Fibroblast of upper back skin (primary cell): ENCODE results near the gene ECE2.
"Not testable (repeated sequence)": the region's sequence is repeated elsewhere in the genome, so short reads cannot be mapped to it uniquely, and the experiment has no call there.

ENCODE experiments used
- DNase-seq: peaks from one replicate; pipeline ENCODE4 v3.0.0-alpha.2; 2013

The ECE2 gene

DNA sequence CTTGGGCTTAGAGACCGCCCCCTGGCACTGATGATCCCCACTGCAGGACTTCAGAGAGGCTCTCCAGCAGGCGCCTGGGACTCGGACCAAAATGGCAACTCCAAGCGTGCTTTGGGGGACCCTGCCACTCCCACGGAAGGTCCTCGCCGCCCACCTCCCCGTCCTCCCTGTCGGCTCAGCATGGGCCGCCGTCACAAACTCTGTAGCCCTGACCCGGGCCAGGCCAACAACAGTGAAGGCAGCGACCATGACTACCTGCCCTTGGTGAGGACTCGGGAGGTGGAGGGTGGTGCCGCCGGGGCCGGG is 34.7 kb upstream of the ECE2 start:
- DNase-seq, result no peak

DNA sequence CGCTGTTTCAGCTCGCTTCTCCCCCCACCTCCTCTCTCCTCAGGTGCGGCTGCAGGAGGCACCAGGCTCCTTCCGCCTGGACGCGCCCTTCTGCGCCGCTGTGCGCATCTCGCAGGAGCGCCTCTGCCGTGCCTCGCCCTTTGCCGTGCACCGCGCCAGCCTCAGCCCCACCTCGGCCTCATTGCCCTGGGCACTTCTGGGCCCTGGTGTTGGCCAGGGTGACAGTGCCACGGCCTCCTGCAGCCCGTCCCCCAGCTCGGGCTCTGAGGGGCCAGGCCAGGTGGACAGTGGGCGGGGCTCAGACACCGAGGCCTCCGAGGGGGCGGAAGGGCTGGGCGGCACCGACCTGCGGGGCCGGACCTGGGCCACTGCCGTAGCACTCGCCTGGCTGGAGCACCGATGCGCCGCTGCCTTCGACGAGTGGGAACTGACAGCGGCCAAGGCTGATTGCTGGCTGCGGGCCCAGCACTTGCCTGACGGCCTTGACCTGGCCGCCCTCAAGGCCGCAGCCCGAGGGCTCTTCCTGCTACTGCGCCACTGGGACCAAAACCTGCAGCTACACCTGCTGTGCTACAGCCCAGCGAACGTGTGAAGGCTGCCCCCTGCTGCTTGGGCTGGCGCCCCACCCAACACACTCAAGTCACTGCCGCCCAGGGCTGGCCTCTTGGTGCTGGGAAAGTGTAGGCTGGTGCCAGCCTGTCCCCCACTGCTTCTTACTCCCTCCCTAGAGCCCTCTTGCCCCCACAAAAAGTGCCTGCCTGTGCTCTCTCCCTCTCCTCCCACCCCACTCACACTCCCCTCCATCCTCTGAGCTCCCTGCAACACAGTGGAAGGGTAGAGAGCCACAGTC is 34.1 kb upstream of the ECE2 start:
- DNase-seq, result no peak

DNA sequence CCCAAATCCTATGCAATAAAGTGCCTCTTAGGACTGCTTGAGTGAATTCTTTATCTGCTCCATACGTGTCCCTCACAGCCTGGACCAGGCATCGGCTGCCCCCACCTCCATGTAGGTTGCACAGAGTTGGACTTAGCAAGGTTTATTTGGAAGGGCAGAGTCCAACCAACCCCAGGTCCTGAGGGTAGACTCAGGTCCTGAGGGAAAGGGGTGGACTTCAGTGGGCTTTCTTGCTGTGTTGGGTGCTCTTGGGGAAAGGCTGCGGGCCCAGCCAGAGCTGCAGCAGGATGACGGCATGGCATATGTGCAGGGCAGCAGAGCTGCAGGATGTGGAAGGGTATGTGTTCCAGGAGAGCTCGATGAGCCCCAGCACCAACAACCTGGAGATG is 33.5 kb upstream of the ECE2 start:
- no peak for DNase-seq

DNA sequence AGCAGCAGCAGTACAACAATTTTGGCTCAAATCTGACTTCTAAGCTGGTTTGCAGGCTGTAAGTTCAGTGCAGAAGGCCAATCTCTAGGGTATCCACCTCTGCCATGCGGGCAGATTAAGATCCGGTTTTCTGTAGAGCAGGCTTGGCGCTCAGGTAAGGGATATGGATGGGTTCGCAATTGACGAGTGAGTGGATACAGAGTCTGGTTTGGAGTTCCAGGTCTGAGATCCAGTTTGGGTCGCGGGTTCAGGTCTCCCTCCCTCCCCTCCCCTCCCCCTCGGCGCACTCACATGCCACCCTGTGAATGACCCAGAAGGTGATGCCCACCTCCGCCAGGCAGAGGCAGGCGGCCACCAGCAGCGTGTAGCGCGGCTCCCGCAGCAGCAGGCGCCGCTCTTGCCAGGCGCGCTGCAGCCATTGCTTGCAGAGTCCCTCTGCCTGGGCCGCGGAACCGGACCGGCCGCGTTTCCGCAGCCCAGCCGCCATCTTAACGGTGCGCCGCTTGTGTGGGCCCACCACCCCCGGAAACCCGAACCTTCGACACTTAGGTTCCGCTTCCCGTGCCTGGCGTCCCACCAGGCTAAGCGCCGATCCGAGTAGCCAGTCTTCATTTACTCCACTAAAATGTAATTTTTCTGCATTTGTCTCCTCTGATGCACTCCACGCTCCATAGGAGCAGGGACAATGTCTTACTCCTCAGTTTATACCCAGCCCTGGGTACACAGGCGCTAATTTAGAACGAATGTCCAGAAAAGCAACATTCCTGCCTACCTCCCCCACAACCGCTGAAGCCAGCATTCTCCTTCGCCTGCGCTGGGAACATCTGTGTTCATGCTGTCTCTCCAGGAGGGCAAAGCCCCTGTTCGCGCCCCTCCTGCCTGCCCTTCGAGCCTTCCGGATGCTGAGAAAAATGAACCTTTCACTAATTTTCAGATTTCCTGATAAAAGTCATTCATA is 27.1 kb upstream of the ECE2 start, which contains the start of gene ALG3:
Gene ALG3 (minus strand): TSS at position 509 of the 958 bp plus-strand sequence. CDS start 22 bp downstream, at position 487.
- peak; percentile 82 for DNase-seq

DNA sequence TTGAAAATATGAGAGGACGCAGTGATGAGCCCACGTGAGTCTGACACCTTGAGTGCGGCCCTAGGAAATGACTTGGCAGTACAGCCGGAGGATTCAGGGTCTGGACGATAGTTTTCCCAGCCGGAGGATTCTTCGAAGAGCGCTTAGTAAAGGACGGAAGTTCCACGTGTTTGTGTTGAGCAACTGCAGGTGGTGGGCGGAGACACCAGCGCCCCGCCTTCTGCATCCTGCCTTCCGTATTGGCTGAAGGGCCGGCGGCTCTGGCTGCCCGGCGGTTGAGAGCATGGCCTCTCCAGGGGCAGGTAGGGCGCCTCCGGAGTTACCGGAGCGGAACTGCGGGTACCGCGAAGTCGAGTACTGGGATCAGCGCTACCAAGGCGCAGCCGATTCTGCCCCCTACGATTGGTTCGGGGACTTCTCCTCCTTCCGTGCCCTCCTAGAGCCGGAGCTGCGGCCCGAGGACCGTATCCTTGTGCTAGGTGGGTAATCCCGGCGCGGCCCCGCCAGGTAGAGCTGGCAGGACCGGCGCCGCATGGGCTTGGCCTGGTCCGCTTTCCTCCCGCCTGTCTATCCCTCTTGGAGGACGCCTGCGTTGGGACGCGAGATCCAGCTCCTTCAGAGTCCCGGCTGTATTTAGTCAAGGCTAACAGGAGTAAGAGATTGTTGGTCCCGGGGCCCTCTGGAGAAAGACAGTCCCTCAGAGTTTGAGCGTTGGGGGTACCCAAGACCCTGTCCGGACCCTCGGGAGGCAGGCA is 26.2 kb upstream of the ECE2 start, which contains the start of gene EEF1AKMT4:
Gene EEF1AKMT4 (plus strand): TSS at position 261 of the 755 bp plus-strand sequence. CDS start 23 bp downstream, at position 284.
- peak; percentile 98 for DNase-seq

DNA sequence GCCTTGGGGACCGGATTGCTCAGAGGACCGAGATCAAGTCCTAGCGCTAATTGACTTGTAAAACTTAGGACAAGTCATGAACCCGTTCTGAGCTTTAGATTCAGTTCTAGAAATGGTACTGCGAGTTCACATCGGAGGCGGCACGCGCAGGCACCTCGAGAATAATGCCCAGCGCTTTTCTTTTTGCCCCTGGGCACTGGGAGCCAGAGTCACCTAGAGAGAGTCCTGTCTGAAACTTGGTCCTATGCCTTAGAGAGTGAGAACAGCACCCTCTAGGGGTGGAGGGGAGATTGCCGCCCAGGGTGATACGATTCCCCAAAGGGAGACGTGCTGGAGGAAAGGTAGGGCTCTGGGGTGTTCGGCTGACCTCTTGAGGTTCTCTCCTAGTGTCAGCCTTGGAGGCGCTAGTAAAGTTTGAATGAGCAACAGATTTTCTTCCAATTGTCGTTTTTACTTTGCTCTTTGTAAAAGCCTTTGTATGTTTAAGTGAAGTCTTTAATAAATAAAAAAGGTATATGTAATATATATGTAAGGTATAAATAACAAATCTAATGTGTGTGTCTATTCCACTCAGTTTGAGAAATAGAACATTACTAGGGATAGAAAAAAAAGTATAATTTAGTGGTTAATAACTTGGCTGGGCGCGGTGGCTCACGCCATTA is 25.5 kb upstream of the ECE2 start:
- peak; percentile 87 for DNase-seq

DNA sequence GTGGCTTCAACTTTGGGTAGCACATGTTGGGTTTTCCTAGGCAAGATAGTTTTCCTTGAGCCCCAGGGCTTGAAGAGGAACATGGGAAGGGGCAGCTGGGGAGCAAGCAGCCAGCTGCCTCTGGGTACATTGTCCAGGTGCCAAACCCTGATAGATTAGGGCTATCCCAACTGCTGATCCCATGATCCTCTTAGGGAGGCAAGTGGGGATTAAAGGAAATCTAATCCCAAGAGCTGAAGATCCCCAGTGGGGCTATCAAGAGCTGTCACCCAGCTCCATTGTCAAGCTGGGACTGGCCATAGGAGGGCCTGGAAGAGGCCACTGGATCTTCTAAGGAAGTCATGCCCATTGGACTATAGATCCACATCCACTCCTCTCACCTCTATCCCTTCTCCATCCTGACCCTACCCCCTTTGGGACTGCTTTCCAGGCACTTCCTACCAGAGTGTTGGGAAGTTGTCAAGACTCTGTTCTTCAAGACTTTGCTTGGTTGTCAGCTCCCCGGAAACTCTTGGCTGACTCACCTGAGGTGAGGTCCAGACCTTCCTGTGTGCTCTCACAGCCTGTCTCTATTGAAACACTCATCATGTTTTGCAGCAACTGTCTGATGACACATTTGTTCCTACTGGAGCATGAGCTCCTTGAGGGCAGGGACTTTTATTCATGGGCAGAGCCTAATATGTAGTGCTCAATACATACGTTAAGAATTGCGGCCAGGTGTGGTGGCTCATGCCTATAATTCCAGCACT is 20.4 kb upstream of the ECE2 start:
- no peak for DNase-seq

DNA sequence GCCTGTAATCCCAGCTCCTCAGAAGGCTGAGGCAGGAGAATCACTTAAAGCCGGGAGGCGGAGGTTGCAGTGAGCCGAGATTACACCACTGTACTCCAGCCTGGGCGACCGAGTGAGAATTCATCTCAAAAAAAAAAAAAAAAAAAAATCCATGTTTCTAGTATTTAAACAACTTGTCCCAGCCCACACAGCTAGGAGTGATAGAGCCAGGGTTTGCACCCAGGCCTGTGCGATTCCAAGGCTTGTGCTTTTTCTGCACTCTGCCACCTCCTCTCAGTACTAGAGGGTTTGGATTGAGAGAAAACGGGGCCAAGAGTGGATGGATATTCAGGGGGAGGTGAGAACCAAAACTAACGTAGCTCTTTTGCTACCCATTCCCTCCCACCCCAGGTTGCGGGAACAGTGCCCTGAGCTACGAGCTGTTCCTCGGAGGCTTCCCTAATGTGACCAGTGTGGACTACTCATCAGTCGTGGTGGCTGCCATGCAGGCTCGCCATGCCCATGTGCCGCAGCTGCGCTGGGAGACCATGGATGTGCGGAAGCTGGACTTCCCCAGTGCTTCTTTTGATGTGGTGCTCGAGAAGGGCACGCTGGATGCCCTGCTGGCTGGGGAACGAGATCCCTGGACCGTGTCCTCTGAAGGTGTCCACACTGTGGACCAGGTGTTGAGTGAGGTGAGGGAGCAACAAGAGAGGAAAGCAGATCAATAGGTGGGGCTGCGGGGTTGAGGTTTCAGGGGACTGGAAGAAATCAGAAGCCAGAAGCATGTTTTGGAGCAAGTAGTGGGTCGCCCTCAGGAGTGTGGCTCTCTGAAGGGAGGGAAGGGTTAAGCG is 18.5 kb upstream of the ECE2 start:
- no peak for DNase-seq

DNA sequence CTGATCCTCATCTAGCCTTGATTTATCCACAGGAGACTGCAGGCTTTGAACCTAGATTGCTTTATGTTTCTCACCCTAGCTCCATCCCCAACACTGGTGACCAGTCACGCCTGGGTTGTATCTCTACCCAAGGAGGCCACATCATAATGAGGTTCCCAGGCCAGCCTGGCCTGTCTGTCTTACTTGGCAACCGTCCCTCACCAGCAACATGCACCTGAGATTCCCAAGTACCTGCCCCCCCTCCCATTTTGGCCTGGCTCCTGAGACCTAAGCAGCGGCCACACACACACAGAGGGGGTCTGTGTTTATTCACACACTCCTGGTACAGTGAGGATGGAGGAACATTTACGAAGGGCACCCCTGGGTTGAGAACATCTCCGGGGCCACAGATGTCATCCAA is 16.9 kb upstream of the ECE2 start:
- DNase-seq, result no peak

DNA sequence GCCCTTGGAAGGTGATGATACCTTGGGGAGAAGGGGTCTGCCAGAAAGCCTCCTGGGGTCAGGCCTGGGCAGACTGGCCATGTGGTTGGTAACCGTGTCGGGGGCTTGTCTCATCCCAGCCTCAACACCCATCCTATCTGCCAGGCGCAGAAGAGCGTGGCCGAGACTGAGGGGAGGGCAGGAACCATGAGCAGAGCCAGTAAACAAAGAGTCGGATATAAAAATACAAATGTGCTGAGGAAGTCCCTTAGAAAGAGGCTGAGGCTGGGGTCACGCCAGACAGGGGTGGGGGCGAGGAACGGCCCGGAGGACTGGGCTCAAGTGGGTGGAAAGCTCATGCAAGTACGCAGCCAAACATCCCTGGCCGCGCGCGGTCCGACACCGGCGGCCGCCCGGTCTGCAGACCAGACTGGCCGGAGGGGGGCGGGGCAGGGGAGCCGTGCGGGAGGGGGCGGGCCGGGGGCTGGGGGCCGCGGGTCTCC is 16.4 kb upstream of the ECE2 start:
- DNase-seq, result no peak

DNA sequence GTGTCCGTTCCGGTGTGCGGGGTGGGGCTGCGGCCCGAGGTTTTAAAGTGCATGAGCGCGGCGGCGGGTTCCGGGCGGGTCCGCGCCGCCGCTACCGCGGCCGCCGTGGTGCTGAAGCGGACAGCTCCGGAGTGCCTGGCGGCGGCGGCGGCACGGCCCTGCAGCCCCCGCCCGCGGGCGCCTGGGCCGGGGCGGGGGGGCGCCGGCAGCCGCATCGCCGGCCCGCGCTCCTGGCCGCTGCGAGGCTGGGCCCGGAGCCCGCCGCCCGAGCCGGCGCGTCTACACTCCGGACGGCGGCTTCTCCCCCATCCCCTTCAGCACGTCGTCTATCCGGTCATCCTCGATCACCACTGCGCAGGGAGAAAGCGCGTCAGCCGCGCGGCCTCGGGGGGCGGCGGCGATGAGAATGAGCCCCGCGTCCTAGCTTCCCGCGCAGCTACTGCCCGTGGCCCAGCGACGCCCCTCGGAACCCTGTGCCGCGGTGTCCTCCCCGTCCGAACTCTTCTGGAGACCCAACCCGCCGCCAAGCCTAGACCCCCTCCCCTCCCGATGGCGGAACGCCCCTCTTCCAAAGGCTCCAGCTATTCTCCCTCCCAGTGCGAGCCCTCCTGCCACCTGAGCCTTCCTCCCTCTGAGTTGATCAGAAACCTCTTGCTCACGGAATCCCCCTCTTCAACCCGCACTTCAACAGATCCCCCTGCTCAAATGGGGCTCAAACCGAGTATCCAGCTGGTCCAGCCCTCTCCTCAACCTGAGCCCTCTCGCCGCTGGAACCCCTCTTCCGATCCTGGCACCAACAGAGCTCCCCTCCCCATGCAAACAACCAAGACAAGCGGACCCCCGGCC is 15.7 kb upstream of the ECE2 start:
- DNase-seq, result peak; percentile 15

DNA sequence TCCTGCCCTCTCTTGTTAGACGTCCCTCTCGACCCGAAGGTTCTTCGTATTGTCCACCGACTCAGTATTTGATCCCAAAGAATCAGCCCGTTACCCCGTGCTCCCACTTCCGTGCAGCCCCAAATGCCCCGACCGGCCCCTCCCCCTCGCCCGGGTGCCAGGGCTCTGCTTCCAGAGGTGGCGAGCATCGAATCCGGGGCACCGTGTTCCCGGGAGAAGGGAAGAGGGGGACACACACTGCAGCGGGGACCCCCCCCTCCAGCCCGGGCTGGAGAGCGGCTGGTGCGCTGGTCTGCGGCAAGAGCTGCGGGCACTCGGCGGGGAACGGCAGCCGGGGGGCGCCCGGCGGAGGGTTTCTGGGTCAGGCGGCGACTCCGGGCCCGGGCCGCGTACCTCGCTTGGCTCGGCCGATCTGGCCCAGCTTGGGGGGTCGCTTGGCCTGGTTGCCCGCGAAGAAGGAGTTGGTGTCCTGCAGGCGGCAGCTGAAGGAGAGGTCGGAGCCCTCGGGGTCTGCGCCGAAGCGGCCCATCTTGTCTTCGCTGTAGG is 15.0 kb upstream of the ECE2 start:
- DNase-seq, result no peak

DNA sequence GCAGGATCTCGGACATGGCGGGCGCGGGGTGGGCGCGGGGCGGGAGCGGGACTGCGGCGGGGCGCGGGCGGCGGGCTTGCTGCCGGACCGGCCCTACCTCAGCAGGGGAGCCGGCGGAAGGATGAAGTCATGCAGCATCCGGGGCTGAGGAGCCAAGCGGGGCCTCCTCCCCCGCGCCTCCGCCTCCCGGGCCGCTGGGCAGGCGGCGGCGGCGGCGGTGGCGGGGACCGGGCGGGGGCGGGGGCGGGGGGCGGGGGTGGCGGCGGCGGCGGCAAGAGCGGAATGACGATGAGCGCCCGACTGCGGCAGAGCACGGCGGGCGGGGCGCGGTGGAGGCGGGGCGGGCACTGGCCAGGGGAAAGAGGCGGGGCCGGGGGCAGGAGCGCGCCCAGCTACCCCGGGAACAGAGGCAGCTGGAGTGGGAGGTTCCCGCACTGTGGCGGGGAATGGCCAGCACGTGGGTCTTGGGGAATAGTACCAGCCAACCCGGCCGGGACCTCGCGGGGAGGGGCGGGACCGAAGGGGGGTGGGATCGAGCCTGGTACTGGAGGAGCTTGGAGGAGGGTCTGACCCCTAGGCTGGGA is 14.5 kb upstream of the ECE2 start, which contains the start of gene CAMK2N2:
Gene CAMK2N2 (minus strand): TSS at position 284 of the 584 bp plus-strand sequence. CDS start 268 bp downstream, at position 16.
- peak; percentile 31 for DNase-seq

DNA sequence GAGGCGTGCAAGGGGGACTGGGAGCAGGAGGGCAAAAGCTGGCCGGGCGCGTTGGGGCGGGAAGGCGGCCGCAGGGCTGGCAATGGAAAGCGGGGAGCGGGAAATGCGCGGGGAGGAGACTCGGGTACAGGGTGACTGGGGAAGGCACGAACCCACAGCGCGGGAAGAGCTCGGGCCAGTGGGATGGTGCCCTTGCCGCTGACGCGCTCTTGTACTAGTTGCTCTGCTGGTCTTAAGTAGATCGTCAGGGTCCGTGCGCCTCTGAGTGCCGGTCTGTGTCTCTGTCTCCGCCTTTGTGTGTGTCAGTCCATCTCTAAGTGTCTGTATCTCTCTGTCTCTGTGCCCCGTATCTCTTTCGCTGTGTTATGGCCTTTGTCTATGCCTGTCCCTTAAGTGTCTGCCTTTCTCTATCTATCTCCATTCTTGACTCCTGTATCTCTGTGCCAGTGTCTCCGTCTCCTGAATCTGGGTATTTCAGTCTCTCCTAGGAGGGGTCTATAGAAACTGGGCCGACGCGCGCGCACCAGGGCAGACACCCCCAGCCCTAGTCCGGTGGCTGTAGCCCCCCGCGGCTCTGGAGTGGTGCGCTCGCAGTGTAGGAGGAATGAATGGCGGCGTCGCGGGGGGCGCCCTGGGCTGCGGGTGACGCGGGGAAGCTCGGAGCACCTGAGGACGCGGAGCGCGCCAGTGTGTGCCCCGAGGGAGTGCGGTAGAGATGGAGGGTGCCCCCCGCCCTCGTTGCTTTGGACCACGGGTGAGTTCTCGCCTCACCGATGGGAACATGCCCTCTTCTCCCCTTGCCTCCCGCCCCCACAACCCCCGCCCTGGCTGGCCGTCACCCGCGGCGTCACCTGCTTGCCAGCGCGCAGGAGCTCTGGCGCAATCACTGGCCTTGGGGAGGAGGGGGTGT is 13.7 kb upstream of the ECE2 start:
- no peak for DNase-seq

DNA sequence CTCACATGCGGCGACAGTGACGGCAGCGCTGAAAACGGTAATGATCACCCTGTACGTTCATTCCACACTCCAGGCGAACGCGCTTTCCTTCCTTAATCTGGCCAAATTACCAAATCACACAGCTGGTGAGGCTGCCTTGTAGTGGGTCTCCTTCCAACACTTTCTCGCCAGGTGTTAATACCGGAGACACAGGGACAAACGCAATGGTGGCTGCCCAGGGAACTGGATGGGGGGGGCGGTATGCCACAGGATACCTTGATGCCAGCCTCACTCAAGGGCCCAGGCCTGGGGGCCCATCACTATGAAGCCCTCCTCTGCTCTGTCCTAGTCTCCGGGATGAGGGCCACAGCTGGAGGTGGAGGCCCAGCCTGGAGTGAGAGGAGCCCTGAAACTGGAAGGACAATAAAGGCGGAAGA is 13.1 kb upstream of the ECE2 start:
- no peak for DNase-seq

DNA sequence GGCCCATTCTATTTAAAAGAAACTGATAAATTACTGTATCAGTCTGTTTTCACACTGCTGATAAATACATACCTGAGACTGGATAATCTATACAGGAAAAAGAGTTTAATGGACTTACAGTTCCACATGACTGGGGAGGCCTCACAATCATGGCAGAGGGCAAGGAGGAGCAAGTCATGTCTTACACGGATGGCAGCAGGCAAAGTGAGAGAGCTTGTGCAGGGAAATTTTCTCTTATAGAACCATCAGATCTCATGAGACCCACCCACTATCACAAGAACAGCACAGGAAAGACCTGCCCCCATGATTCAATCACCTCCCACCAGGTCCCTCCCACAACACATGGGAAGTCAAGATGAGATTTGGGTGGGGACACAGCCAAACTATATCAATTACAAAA is 8.6 kb upstream of the ECE2 start:
- not testable (repeated sequence) for DNase-seq

DNA sequence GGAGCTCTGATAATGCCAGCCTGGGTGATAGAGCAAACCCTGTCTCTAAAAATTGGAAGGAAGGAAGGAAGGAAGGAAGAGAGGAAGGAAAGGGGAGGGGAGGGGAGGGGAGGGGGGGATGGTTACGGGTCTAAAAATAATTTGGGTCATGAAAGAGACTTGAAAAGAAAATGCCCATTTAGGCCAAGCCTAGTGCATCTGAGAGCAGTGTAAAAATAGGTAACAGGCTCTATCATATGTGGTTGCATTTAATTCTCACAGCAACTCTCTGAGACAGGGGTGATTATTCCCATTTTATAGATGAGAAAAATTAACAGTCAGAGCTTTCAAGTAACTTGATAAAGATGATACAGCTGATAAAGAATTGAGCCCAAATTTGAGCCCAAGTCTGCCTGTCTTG is 3.6 kb upstream of the ECE2 start:
- DNase-seq, result no peak

DNA sequence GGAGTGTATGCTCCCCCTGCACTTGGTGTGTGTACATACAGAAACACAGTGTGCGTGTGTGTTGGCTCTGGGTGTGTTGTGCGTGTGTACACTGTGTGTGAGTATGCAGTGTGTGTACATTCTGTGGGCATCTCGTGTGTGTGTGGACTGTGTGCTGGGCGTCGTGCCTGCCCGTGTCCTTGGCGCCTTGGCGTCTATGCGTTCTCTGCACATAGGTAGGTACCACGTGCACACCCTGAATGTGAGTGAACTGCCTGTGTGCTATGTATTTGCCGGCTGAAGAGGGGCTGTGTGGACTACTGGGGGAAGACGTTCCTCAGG is 481 bp upstream of the ECE2 start:
- DNase-seq, result no peak
